Measurements from ENCODE around the gene RBCK1.
"Not testable (repeated sequence)": the region's sequence is repeated elsewhere in the genome, so short reads cannot be mapped to it uniquely, and the experiment has no call there.

RBCK1 gene

DNA sequence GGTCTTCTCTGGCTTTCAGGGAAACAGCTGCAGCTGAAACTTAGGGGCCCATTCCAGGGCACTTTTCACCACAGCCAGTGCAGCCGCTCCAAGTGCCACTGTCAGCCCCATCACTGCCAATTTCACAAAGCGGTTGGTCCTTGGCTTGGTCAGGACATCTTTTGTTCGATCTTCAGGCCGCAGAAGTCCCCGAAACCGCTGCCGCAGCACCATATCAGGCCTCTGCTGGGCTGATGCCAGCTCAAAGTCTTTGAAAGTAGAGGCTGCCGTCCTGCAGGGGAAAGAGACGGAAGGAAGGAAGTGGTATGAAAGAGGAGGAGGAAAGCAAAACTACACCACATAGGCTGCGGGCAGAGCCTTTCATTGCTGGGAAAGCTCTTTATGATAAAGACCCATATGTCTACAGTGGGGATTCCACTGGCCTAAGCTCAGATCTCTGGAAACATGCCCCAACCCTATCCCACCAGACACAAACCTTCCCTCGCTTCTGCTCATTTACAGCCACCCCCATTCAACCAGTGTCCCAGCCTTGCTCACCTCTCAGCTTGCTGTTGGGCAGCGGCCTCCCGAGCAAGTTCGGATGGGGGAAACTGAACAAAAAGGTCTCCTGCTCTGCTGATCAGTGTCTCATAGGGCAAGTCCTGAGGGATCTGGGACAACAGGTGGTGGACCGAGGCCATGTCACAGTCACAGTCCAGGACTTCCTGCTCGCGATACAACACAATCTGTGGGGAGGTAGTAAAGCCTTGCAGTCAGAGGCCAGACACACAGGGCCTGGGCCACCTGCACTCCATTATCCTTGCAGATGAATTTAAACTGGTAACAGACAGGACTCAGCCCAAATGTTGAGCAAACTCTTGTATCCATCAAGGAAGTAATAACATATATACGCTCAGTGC is 30.7 kb downstream of the RBCK1 start:
- DNase-seq, result no peak

DNA sequence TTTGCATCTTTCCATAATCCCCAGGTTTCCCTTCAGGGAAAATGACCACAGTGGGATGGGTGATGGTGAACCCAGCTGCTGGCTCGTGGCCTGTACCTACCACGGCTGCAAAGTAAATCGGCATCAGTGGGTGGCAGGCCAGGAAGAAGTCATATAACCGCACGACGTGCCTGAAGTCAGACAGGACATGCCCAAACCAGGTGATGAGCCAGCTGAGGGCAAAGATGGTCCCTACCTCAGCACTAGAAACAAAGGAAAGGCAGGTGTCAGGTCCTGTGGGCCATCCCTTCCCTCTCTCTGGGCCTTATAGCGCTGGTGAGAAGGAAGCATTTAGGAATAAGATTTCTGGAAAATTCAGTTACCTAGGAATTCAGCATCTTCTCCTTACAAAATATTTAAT is 32.0 kb downstream of the RBCK1 start:
- no peak for DNase-seq

DNA sequence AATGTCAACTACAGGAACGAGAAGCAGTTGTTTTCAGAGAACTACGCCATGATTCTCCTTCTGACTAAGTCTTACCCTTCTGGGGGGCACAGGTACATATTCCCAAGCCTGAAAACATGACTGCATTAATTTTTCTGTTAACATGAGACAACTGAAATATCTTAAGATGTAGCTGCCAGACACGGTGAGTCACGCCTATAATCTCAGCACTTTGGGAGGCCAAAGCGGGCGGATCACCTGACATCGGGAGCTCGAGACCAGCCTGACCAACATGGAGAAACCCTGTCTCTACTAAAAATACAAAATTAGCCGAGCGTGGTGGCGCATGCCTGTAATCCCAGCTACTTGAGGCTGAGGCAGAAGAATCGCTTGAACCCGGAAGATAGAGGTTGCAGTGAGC is 32.5 kb downstream of the RBCK1 start:
- no peak for DNase-seq

DNA sequence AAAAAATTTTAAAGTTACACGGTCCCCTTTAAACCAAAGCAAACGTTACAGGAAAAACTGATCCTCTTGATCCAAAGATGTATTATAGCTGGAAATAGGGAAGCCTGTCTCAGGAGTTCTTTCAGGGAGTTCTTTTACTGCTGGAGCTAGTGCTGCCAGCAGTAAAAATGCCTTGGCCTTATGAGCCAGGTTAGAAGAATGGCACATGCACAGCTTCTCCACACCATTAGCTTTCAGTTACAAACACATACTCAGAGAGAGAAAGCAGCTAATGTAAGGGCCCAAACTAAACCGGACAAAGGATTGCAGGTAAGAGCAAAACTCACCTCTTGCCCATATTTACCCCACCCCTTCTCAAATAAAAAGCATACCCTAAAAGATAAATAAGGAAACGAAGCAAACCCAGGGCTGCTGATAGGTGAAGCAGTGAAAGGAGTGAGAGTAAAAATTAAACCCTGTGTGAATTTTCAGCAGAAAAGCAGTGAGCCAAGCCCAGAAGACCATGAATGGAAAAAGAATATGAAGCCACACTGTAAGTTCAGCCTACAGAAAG is 35.2 kb downstream of the RBCK1 start:
- no peak for DNase-seq

DNA sequence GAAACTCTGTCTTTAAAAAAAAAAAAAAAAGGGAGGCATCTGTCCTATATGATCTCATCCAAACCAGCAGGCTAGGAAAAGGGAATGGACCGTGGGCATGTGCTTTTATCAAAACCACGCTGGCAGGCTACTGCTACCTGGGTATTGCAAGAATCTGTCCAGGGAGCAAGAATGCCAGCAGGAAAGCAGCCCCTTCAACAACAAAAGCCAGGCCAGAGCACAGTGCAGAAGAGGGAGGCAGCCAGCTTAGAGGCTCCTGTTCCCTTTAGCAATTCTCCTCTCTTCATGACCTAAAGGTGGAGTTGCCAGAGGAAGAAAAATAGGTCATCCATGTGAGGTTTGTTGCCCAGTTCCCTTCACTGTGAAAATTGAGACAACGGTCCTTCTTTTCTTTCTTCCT is 36.0 kb downstream of the RBCK1 start:
- no peak for DNase-seq

DNA sequence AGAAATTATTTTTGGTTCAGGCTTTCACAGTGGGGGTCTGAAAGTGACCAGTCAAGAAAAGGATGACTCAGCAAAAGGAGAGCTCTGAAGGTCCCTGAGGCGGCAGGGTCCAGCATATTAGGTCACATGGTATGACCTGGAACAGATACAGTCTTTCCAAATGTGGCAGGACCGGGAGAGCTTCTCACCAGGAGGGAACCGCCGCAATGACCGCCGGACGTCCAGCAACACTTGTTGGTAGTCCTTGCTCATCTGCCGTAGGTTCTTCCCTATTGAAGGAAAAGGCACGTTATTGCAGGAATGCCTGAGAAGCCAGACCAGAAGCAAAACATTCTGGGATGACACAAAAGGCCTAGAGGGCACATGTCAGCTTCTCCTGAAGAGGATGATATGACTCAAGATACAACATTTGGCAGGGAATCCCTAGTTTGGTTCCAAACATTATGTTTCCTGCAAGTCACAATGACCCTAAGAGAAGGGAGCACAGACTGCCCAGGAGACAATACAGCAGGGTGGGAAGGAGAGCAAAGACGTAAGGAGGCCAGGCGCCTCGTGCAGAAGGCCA is 36.8 kb downstream of the RBCK1 start:
- DNase-seq, result no peak

DNA sequence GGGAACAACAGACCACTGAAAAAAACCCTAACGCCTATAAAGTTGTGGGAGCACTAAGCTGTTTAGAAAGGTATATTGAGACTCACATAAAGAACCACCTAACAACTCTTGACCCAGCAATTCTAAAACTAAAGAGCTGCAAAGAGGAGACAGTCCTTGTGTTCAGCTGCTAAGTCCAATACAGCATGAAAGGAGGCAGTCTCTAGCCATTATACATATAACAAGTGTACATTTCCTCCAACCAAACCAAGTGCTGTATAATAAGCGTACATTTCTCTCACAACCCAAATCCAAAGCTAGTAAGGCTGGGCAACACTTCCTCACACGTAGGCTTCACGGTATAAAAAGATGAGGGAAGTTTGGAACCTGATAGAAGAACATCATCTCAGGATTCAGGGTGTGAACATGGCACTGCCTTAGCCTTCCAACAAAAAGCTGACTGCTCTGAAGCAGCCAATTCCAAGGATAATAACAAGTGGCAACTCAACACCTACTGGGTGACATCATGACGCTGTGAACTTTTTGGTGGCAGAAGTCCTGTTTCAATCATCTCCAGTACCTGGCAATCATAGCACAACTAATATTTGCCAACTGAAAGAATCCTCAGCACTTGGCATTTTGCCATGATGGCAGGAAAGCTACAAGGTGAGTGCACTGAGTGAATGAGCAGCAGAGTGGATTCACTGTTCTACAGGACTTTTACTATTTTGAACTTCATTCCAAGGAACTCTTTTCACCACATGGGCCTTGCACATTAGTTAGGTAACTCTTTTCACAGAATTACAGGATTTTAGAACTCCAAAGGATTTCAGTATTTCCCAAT is 37.6 kb downstream of the RBCK1 start:
- no peak for DNase-seq

DNA sequence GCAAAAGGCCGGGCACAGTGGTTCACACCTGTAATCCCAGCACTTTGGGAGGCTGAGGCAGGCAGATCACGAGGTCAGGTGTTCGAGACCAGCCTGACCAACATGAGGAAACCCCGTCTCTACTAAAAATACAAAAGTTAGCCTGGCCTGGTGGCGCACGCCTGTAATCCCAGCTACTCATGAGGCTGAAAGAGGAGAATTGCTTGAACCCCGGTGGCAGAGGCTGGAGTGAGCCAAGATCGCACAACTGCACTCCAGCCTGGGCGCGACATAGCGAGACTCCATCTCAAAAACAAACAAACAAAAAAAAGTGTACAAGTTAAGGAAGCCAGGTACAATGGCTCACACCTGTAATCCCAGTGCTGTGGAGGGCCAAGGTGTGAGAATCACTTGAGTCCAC is 43.9 kb downstream of the RBCK1 start:
- not testable (repeated sequence) for DNase-seq

DNA sequence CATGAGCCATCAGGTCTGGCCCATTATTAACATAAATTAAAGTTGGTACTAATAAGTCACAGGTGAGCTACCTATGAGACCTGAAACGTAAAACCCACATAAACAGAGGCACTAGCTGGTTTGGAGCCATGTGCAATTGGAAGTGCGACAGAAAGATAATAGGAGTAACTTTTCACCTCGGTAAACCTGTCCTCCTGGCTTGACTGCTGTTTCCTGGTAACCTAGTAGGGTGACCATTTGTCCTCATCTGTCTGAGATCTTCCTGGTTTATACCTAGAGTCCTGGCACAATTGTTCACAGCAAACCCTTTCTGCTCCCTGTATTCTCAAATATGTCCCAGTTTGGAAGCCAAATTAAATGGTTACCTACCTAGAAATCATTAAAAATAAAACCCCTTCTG is 46.9 kb downstream of the RBCK1 start:
- no peak for DNase-seq

DNA sequence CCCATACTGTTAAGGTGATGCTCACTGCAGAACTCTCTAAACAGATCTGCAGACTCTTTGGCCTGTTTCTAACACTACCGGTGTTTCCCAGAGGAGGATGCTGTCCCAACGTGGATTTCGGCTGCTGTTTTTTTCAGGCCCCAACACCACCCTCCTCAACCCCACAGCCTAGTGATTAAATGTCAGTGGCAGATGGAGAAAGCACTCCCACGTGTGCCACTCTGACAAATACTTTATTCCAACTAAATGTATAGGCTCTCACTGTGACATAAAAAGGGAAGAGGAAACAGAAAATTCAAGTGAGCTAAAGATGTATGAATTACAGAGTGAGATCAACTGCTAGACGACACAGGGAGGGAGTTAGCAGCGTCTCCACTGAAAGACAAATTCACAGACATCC is 50.7 kb downstream of the RBCK1 start:
- no peak for DNase-seq

DNA sequence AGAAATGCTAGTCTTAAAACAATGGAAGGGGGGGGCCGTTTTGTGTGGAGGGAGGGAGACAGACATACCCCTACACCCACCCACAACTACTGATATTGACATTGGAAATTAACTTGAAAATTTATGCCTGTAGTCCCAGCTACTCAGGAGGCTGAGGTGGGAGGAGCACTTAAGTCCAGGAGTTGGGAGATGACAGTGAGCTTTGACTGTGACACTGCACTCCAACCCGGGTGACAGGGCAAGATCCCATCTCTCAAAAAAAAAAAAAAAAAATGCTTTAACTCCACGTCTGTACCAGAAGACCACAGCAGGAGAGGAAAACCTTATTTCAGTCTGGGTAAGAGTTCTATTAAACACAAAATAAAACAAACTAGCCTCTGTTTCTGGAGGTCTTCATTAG is 52.1 kb downstream of the RBCK1 start:
- DNase-seq, result no peak

DNA sequence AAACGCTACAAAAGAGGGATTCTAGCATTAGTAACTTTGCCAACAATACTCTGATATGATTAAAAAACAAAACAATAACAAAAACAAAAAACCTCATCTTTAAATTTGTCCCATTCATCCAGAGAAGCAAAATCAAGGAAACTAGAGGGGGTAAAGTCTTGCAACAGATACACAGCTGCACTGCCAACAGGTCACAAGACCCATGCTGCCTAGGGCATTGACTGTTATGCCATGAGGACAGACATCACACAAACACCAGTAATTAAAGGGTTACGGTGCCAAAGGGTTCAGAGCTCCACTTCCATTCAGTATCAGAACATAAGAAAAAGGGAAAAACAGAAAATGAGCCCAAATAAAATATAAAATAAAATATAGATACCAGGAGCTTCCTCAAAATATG is 52.6 kb downstream of the RBCK1 start:
- DNase-seq, result no peak

DNA sequence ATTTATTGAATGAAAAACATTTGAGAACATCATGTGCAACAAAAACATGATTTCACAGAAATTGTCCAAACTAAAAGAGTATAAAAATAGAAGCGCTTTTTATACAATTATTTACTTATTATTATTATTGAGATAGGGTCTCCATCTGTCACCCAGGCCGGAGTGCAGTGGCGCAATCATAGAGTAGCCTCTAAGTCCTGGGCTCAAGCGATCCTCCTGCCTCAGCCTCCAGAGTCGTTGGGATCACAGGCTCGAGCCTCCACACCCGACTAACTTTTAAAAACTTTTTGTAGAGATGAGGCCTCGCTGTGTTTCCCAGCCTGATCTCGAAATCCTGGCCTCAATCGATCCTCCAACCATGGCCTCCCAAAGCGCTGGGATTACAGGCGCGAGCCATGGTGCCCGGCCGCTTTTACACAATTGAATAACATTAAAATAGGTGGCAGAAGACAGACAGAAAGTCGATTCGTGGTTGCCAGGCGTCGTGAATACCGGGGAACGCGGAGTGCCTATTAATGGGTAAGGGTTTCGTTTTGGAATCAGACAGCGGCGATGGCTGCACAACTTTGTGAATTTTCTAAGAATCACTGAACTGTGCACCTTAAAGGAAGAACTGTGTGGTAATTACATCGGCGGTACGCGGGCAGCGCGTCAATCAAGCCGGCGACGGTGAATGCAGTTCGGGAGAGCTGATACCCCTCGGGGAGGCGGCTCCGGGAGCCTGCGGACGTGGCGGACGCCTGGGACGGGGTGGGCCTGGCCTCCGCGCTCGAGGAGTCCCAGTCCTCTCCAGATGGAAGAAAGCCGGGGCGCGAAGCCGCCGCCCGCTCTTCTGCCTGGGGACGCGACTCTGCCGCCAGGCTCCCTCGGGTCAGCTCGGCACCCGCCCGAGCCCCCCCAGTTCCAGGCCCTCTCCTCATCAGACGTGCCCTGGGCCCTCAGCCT is 53.4 kb downstream of the RBCK1 start:
- DNase-seq, result no peak

DNA sequence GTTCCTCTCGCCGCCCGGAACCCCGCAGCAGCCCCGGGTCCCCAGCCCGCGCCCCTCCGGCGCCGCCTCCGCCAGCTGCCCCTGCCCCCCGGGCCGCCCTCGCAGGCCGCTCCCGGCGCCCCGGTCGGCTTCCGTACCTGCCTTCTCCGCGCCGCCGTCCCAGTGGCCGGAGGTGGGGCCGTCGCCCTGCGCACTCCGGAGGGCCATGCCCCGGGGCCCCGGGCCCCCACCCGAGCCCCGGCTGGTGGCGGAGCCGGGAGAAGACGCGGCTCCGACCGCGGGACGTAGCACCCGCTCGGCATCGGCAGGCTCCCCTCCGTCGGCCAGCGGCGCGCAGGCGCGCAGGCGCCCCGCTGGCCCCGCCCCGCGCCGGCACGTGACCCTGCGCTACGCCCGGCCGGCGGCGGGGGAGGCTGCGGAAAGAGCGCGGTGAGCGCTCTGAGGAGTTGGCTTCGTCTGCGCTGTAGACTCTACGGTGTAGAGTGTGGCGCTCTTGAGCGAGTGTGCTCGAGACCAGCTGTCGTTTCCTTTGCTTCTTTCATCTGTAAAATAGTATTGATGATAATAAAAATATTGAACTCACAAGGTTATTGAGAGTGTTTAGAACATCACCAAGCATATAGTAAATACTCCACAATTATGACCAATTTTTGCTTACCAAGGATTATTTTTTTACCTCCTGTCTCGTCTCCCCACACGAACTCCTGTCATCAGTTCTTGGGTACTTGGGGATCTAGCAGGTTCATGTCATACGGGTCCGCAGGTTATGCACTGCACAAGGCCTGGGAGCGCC is 54.3 kb downstream of the RBCK1 start, which contains the start of gene TBC1D20:
TSS of gene TBC1D20 (minus strand) at position 335 of the 793 bp plus-strand sequence. CDS start at position 207, 128 bp downstream.
- peak; percentile 74 for DNase-seq

DNA sequence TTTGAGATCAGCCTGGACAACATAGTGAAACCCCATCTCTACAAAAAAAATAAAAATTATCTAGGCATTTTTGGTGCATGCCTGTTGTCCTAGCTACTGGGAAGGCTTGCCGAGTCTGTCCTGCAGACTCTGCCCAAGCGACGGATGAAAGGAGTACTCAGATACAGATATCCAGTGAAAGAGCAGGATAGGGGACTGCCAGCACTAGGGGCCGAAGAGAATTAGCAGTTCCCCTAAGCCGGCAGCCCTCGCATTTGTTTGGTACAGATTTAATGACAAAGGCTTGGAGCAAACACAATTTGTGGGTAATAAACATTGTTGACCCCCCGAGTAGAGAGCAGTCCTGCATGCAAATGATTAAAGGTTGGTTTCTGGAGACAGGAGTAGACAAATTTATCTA is 59.7 kb downstream of the RBCK1 start:
- DNase-seq, result no peak

DNA sequence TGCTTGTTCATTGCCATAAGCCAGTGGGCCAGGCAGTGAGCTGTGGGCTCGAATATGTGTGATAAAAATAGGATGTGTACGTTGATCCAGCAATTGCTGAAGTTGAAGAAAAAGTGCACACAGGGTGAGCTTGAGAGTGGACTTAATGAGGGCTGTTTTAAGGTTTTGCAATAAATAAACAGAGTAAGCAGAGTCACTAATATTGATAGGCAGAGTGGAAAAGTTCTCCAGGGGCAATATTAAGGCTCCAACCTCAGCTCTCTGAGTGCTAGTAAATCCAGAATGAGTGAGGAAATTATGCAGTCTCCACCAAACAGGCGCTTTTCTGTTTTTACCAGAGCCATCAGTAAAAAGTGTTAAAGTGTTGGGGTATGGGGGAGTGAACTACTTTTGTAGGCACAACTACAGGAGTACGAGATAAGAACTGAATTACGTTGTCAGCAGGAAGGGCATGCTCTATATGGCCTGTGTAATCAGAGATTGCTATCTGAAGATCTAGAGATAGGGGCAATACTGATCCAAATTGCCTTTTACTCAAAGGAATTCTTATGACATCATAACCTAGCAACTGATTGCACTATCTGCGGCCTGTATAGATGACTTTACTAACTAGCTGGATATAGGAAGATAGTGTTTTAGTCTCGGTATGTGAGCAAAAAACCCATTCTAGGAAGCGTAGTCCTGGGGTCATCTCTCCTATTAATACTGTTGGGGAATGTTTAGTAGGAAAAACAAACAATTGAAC is 61.8 kb downstream of the RBCK1 start:
- no peak for DNase-seq

DNA sequence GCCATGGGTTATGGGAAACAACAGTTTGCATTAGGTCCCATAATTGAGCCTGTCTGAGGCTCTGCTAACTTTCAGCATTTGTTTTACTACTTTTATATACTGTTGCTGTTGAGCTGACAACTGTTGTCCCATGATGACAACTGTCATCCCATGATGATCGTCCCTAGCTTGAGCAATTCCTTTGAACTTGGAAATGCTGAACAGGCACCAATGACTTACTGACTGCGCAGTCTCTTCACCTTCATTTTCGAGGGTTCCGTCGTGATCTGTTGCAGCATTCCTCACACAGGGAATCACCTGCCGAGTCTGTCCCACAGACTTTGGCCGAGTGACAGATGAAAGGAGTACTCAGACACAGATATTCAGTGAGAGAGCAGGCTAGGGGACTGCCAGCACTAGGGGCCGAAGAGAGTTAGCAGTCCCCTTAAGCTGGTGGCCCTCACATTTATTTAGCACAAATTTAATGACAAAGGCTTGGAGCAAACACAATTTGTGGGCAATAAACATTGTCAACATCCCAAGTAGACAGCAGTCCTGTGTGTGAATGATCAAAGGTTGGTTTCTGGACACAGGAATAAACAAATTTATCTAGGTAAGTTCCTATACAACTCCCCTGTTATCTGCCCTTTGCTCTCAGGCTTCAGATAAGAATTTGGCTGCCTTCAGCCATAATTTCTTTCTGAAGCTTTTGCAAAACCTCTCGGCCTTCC is 64.2 kb downstream of the RBCK1 start:
- no peak for DNase-seq

DNA sequence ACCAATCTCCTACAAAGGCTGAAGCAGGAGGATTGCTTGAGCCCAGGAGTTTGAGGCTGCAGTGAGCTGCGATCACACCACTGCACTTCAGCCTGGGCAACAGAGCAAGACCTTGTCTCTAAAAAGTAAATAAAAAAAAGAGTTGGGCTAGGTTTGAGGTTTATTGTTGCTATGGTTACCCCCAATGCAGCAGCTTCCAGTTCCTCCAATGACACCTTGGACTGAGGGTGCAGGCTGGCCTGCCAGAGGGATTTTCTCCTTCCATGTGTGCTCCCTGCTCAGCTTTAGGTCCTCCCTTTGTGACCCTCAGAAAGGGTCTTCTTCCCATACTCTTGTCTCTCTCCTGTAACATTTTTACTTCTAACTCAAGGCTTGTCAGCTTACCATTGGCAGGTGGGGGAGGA is 64.8 kb downstream of the RBCK1 start:
- DNase-seq, result no peak

DNA sequence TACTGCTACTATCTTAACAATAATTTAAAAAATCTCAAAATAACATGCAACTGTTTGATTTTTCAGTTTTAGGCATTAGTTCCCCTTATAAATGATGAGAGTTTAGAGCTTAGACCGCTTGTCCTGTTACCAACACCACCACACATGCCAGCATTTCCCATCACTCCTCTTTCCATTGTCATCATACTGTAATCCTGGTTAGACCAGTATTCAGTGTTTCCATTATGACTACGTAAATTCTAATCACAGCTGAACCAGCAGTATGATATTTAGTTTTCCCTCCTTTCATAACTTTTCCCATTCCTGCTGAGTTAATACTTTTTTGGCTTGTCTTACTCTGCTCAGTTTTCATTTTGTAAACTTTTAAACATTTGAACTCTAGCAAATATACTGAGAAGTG is 66.5 kb downstream of the RBCK1 start:
- DNase-seq, result no peak
